Astrocyte of the spinal cord (primary cell): ENCODE measurements around the gene HIVEP1.
A peak's percentile ranks its signal among the peaks of the same experiment; 100 is the strongest.

Source experiments
- DNase-seq: peaks from one replicate; pipeline ENCODE4 v3.0.0; 2011; ENCODE audit warnings: low read depth, low spot score
- H3K4me3 ChIP-seq: 2 replicates; pipeline ENCODE4 v1.5.1; 2011; ENCODE audit warnings: low read depth, mild to moderate bottlenecking, low read length, moderate library complexity
- CTCF ChIP-seq: IDR thresholded peaks from 2 replicates; pipeline ENCODE4 v1.5.1; 2012; ENCODE audit warnings: low read depth, mild to moderate bottlenecking, low read length, inconsistent platforms
- in situ Hi-C: cut with HindIII; loops from 2 replicates; pipeline ENCODE4 v1.10.0; 2017; ENCODE audit warnings: low sequenced_read_pairs

Gene HIVEP1

GRCh38 chr6:12029979-12030737 lies 18.0 kb downstream of the HIVEP1 start:
- DNase-seq: no peak
- no peak for TF ChIP-seq CTCF
- H3K4me3 ChIP-seq: no peak overlapping the region
- in situ Hi-C loops: no loop called here

GRCh38 chr6:12030993-12031550 lies 19.0 kb downstream of the HIVEP1 start:
- peak; percentile 35 for DNase-seq
- no peak for TF ChIP-seq CTCF
- in situ Hi-C loops: no loop called here
- no peak overlapping the region for H3K4me3 ChIP-seq

- H3K4me3 ChIP-seq: no peak overlapping the region
- TF ChIP-seq CTCF: no peak
- no peak for DNase-seq
- in situ Hi-C loops: no loop called here
These were observed 20.9 kb downstream of the HIVEP1 start for GRCh38 chr6:12032783-12033573.

GRCh38 chr6:12033770-12034169 lies 21.7 kb downstream of the HIVEP1 start:
- in situ Hi-C loops: no loop called here
- TF ChIP-seq CTCF: no peak
- no peak overlapping the region for H3K4me3 ChIP-seq
- no peak for DNase-seq

GRCh38 chr6:12034349-12034748 lies 22.2 kb downstream of the HIVEP1 start:
- in situ Hi-C loops: no loop called here
- H3K4me3 ChIP-seq: no peak overlapping the region
- TF ChIP-seq CTCF: no peak
- no peak for DNase-seq

- in situ Hi-C loops: no loop called here
- no peak for TF ChIP-seq CTCF
- DNase-seq: no peak
- no peak overlapping the region for H3K4me3 ChIP-seq
These were observed 22.7 kb downstream of the HIVEP1 start for GRCh38 chr6:12034837-12035236.
